Stimulated activated CD8-positive, alpha-beta memory T cell treated with anti-CD3 and anti-CD28 coated beads, Interleukin-7, amount 100 ng/mL, for 4 hours (primary cell): ENCODE results near the gene AMPH.
"Not testable (repeated sequence)": the region's sequence is repeated elsewhere in the genome, so short reads cannot be mapped to it uniquely, and the experiment has no call there.

ENCODE experiments used
- DNase-seq, 2 donors: peaks; one replicate each; pipeline ENCODE4 v3.0.0-alpha.2; 2020; ENCODE audit warnings: low read depth in 2 of 2

The AMPH gene

DNA sequence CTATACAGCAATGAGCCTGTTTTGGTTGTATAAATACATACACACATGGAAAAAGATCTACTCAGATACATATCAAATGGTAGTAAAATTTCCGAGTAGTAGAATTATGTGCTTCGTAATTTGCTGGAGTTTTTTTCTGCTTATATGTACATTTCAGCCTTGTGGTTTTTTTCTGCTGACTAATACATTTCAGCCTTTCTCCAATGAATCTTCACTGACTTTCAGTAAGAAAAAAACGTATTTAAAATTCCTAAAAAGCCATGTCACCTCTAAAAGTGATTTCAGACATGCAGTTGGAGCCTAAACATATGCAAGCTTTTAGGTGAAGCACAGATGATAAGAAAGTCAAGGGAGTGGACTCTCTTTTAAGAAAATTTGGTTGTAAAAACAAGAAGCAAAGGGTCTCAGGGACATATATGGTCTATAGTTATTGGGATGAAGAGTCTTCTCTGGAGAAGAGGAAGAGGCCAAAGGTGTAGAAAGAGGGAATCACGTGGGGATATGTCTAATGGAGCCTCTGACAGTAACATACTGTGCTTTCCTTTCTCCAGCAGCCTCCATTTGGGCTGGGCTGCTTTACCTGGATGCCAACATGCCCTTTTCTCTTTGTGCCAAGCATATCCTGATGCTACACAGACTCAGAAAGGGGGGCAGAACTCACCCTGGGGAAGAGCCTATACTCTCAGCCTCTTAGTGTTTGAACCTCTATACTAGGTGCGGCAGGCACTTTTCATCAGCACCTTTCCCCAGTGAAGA lies 2.4 kb downstream of the AMPH start:
- no peak for DNase-seq

DNA sequence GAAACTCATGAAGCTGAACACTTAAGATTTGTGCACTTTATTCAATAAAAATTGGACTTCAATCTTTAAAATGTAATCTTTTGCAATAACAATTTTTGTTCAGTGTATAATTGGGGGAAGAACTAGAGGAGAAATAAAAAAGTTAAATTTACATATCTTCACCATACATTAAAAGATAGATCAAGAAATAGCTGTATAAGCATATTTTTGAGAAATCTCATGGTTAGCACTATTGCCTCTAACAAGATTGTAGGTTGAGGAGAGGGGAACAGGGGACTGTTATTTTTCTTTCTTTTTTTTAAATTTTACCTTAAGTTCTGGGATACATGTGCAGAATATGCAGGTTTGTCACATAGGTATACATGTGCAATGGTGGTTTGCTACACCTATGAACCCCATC lies 5.3 kb downstream of the AMPH start:
- DNase-seq: no peak

- no peak for DNase-seq
Observed at GRCh38 chr7:38615665-38616064, 15.5 kb downstream of the AMPH start.

GRCh38 chr7:38607466-38607865 lies 23.7 kb downstream of the AMPH start:
- no peak for DNase-seq

DNA sequence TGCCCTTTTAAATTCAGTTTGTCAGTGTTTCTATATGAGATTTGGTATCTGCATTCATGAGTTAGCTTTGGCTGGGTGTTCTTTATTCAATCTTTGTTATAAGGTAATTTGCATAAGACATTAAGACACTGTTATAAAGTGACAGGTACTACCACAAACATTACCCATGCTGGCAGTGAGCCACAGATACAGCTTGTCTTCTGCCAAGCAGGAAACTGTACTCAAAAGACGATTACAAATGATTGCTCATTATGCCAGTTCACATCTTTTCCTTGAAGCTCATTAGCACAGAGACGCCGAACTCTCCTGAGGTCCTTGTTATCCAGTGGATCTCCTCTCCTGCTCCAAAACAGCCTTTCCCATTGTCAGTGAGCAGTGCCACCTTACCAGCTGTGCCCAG lies 30.4 kb downstream of the AMPH start:
- no peak for DNase-seq

DNA sequence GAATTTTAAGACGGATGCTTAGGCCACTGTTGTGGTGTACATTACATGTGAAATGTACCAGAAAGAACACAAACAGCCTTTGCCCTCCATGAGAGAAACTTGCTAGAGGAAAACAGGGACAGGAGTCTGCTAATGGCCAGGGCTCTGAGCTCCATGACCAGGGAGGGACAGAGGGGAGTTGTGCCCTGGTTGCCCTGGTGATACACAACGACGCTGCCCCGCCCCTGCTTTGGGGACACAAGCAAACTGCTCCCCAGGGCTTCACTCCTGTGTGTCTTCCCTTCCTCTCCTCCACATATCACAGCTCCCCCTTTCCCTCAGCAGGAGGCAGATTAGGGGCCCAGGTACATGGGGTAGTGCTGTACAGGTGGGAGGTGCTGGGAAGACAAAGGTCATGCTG lies 36.2 kb downstream of the AMPH start:
- no peak for DNase-seq

DNA sequence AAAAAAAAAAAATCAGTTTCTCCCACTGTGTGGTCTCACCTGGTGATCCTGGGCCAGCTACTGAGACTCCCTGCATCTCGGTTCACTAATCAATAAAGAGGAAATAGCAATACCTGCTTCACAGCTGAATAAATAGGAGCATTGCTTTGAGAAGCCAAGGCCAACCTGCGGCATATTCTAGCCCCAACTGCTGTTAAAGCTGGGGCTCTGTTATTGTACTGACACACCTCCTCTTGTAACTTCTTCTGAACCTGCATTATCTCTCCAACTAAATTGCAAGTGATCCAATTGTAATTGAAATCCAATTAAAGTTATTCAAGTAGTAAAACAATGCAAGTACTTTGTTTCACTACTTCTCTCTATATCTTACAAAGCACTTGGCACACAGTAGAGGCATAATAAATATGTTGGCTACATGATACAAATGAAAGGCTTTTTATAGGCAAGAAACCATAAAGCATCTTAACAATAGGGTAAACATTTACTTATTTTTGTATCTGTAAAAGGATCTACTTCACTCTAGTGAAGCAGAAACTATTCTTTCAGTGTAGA lies 38.4 kb downstream of the AMPH start:
- DNase-seq: no peak

DNA sequence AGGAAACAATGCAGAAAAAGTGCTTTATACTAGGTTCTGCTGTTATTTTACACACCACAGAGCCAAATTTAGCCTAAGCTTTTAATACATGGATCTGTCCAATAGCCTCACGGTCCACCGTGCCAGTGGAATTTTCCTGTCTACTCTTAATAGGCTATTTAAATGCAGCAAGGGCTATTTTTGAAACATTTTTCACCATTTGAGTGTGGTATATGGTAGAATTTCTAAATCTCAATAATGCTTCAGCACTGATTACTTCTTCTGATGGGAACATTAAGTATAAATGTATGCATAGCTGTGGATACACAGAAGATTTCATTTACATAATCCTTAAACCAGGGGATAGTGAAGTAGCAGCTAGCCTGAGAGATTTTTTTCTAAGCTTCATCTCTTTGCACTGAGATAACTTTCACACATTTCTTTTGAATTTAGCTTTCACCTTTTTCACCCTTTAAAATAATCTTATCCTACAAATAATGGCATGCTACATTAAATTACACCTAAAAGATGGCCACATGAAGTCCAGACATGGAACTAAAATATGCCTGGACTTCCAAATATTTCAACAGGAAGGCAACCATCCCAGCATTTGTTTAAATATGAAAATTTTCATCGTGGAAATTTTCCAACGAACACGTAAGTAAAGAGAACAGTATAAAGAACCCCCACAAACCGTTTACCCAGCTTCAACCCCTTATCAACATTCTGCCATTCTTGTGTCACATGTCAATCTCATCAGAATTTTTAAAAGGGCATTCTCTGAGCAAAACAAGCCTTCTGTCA lies 45.4 kb downstream of the AMPH start:
- DNase-seq: no peak

DNA sequence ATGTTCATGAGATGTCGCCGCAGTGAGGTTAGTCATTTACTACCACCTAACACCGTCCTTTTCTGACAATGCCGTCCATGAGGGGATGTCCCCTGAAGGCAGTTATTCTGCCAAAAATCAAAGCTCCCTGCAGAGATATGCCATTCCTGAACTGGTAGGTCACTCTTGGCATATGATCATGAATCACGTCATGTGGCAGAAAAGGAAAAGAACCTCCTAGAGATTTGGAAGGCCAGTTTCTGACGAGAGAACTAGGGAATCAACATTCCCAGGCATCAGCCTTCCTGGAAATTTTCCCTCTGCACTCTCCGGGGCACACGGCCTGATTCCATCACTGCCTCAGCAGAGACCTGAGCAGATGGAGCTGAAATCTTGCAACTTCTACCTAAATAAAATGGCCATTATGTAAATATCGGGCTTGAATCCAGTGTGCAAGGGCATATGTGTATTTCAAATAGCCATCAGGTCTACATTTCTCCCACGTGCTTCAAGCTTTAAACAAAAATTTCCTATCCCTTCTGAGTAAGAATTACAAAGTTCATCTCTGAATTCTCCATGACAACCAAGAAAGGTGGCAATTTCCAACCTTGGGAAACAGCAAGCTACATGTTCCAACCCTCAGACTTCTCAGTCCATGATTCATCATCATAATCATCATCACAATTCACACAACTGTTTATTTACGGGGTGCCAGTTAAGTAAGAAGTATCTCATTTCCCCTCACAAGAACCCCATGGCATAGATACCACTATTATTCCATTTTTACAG lies 46.5 kb downstream of the AMPH start:
- no peak for DNase-seq

GRCh38 chr7:38580485-38580884 lies 50.7 kb downstream of the AMPH start:
- no peak for DNase-seq

DNA sequence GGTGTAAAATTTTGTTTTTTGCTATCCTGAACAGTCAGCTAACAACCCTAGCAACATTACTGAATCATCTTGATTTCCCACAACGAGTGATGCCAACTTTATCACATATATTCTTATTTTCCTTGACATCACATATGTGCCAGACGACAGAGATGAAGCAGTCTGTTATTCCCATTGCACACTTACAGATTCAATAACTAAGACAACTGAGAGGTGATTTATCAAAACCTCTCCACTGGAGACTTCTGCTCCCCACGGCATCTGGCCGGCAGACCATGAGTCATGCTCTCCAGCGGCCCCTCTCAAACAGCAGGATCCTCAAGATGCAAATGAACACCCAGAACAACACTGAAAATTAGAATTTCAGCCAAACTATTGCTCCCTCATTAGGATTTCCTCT lies 57.1 kb downstream of the AMPH start:
- DNase-seq: no peak

- DNase-seq: not testable (repeated sequence)
Observed at GRCh38 chr7:38571620-38572019, 59.6 kb downstream of the AMPH start.

DNA sequence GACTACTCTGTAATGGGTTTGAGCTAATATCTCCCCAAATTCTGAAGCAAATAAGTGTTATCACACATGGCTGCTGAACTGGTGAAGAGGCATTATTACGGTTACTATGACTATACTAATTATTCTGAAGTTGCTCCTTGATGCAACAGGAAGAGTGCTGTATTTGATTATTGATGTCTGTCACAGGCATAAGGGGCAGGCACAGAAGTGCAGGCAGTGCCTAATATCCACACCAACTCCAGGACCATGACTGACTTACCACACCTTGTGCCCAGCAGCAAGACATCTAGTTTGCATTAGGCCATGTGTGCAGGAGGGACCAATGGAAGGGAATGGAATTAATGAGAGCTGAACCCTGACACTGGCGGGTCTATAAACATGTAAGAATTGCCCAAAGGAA lies 62.7 kb downstream of the AMPH start:
- DNase-seq: no peak

DNA sequence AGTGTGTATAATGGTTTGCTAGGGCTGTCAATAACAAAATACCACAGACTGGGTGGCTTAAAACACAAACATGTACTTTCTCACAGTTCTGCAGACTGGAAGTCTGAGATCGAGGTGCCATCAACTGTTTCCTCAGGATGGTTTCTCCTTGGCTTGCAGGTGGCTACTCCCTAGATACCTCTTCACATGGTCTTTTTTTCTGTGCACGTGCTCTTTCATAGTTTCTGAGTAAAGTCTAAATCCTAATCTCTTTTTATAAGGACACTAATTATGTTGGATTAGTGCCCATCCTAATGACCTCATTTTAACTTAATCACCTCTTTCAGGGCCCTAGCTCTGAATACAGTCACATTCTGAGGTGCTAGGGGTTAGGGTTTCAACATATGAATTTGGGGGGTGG lies 65.9 kb downstream of the AMPH start:
- no peak for DNase-seq

DNA sequence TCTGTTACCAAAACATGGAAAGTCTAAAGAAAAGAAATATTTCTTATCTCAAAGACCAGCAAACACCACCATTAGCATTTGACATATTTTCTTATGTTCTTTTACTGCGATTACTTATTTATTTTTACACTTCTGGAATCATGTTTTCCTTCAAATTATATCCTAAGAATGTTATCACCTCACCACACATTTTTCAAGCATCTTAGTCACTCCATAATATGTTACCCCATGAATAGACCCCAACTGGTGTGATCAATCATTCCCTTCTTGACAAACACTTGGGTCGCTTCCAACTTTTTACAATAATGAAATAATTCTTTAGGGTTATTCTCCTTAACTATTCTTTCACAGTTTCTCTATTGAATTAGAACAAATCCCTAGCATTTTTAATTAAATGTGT lies 67.4 kb downstream of the AMPH start:
- DNase-seq: no peak

- DNase-seq: no peak
Observed at GRCh38 chr7:38561166-38561565, 70.0 kb downstream of the AMPH start.

GRCh38 chr7:38558761-38559345 lies 72.3 kb downstream of the AMPH start:
- no peak for DNase-seq

- DNase-seq: no peak
Observed at GRCh38 chr7:38554586-38554985, 76.6 kb downstream of the AMPH start.

DNA sequence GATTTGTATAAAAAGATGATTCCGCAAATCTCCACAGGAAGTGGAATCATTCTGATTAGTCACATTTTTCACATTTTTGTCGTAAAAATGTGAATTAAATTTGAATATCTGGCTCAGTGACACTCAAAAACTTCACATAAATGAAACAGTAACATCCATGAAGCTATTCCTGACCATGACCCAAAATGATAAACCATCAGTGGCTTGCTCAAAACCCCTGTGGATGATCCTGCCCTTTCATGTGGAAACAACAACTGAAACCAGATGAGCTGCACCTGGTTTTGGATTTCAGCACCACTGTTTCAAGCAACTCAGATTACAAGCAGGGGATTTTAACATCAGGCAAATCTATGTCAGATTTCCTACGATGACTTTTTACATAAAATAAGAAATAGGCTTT lies 80.3 kb downstream of the AMPH start:
- no peak for DNase-seq

DNA sequence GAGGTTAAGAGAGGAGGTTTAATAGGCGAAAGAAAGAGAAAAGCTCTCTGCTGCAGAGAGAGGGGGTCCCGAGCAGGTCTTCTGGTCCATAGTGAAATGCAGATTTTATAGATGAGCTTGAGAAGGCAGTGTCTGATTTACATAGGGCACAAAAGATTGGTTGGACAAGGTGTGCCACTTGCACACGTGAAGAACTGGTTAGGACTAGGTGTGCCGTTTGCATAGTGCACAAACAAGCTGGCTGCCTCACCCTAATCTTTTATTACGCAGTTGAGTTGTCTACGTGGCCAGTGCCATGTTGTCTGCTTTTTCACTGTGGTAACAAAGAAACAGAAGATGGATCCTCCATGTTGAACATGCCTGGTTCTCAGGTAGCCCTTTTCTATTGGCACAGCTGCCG lies 82.6 kb downstream of the AMPH start:
- no peak for DNase-seq

- DNase-seq: no peak
Observed at GRCh38 chr7:38546763-38547162, 84.4 kb downstream of the AMPH start.

DNA sequence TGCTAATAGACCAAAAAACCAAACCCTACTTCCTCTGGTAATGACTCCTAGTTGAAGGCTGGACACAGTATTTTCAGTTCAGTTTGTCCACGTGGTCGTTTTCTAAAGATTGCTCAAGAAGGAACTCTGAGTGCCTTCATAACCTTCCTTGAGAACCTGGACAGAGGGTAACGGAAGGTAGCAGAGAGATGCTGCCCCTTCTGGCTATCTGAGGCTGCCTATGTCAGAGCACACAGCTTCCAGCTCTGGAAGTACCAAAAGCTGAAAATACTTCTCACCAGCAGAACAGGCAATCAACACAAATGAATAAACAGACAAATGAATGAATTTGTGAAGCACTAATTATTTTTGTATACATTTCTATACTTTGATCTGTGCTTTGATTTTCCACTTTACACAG lies 85.2 kb downstream of the AMPH start:
- DNase-seq: no peak
